Activated B cell treated with CpG ODN at 0.5 μM for 24 hours (primary cell): Measurements from ENCODE around the gene TBC1D2B. TPM values are rescaled to one million over a fixed set of nuclear protein-coding genes. Genes with fewer than 3 reads are reported as not detected.

ENCODE experiments used
- ATAC-seq: fragments of 200-7000 bp; cut with Tn5 transposase; one replicate; pipeline ENCODE4 v1.10.0; 2021; ENCODE audit warnings: low read depth, mild to moderate bottlenecking, moderate library complexity
- CTCF ChIA-PET: fragments of 350-600 bp; sonication (Branson Sonifier 250); formaldehyde crosslinking; loops from one replicate; lab custom pipeline; 2021; ENCODE audit warnings: antibody characterized with exemption; lab: Charles Lee
- POLR2A ChIA-PET: fragments of 350-600 bp; sonication (Branson Sonifier 250); formaldehyde crosslinking; loops from one replicate; lab custom pipeline; 2021; ENCODE audit warnings: antibody characterized with exemption; lab: Charles Lee
- DNase-seq: peaks from one replicate; pipeline ENCODE4 v3.0.0; 2022
- H3K27ac Mint-ChIP-seq: one replicate; pipeline ENCODE4 v1.8.0; 2020; ENCODE audit warnings: mixed read lengths
- H3K27me3 Mint-ChIP-seq: one replicate; pipeline ENCODE4 v1.8.0; 2021; ENCODE audit warnings: mixed read lengths
- H3K36me3 Mint-ChIP-seq: one replicate; pipeline ENCODE4 v1.8.0; 2021; ENCODE audit warnings: low read depth, mixed read lengths
- H3K4me1 Mint-ChIP-seq: one replicate; pipeline ENCODE4 v1.8.0; 2021; ENCODE audit warnings: mixed read lengths
- H3K4me3 Mint-ChIP-seq: one replicate; pipeline ENCODE4 v1.8.0; 2020; ENCODE audit warnings: mild to moderate bottlenecking, mixed read lengths
- H3K9me3 Mint-ChIP-seq: one replicate; pipeline ENCODE4 v1.8.0; 2020; ENCODE audit warnings: mixed read lengths
- intact Hi-C: fragments of 100-400 bp; cut with micrococcal nuclease; formaldehyde crosslinking; loops from one replicate; pipeline ENCODE4 v1.15.1; 2024
- total RNA-seq: library from RNA; stranded (reverse); gene quantifications from 2 replicates; pipeline ENCODE4 v1.2.3, GENCODE V29; 2022
- TF ChIP-seq, protein P1 (sequence below): fragments of 200-600 bp; IDR thresholded peaks from one replicate; pipeline ENCODE4 v1.8.0; 2022; ENCODE audit warnings: antibody characterized with exemption, mild to moderate bottlenecking

The TBC1D2B gene
- total RNA-seq, 1 donor from 2014 or later = 13.7 TPM

DNA sequence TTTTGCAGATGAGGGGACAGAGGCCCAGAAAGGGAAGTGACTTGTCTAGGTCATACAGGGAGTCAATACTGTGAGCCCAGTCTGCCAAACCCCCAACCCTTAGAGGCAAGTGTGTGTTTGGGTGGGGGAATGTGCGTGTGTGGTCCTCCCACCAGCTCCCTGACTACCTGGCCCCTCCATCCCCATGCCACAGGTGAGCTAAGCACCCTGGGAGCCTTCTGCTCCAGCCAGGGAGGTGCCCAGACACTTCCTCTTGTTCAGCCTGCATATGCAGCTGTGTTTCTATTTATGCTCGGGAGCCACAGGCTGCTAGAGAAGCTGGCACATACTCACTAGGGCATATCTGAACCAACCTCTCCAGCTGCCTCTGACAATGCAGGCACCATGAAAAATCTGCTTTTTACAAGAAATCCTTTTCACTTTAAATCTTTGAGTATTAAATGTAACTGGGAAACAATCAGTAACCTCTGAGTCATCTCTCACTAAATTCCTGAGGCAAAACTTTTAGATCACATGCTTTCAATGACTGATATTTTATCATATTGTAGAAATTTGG lies 20.7 kb downstream of the TBC1D2B start:
- ATAC-seq = peak; percentile 88
- Mint-ChIP-seq H3K27me3 (no peaks in the 10 kb centered on the region), H3K36me3 (peaks cover 13% of the 10 kb centered on the region), H3K4me1 (peaks cover 74% of the 10 kb centered on the region), H3K9me3 (no peaks in the 10 kb centered on the region), H3K4me3 (peak overlapping the region; percentile 52), H3K27ac (peak overlapping the region; percentile 79)
- POLR2A ChIA-PET = interaction anchor here (0.7 to 1.5 kb wide), 3 partner anchors 12 to 895 kb away, joined by 3 to 6 read pairs (median 4); no protein-coding TSS in a partner anchor
- TF ChIP-seq, protein P1, sequence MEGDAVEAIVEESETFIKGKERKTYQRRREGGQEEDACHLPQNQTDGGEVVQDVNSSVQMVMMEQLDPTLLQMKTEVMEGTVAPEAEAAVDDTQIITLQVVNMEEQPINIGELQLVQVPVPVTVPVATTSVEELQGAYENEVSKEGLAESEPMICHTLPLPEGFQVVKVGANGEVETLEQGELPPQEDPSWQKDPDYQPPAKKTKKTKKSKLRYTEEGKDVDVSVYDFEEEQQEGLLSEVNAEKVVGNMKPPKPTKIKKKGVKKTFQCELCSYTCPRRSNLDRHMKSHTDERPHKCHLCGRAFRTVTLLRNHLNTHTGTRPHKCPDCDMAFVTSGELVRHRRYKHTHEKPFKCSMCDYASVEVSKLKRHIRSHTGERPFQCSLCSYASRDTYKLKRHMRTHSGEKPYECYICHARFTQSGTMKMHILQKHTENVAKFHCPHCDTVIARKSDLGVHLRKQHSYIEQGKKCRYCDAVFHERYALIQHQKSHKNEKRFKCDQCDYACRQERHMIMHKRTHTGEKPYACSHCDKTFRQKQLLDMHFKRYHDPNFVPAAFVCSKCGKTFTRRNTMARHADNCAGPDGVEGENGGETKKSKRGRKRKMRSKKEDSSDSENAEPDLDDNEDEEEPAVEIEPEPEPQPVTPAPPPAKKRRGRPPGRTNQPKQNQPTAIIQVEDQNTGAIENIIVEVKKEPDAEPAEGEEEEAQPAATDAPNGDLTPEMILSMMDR = no peak
- peak; percentile 42 for DNase-seq
- CTCF ChIA-PET = interaction anchor here (0.6 to 1.8 kb wide), 3 partner anchors 11 to 51 kb away, joined by 3 to 5 read pairs (median 3); no protein-coding TSS in a partner anchor
- intact Hi-C loops = loop anchor here (1.0 to 2.0 kb wide), 3 partner anchors 10 to 22 kb away; no protein-coding TSS in a partner anchor

DNA sequence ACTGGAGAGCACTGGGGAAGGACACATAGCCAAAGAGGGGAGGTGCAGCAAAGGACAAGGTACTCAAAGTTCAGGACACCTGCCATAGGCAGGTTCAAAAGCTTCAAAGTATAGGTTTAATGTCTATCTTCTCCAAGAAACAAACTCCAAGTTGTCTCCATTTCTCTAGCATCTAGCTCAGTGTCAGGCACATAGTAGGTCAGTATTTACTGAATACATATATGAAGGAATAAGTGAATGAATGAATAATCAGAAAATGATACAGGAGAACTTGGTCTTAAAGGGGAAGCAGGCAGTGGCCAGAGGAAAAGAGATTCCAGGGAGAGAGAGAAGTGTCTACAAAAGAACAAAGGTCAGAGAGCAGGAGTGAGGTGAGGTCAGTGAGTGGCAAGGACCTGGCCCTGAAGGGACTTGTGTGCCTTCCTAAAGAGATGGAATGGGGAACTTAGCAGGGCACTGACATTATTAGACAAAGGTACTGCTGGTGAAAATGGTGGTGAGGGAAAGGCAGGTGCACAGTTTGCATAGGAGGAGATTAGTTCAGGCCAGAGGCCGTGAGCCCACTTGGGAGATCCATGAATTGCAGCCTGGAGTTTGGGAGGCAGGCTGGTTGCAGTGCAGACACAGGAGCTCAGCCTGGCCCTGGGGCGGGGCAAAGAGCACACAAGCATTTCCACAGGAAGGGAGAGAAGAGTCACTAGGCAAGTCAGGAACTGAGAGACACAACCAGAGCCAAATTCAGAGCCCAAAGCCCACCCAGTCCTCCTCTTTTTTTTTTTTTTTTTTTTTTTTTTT lies 21.4 kb downstream of the TBC1D2B start:
- POLR2A ChIA-PET = interaction anchor here (0.7 to 1.5 kb wide), 3 partner anchors 12 to 895 kb away, joined by 3 to 6 read pairs (median 4); no protein-coding TSS in a partner anchor

DNA sequence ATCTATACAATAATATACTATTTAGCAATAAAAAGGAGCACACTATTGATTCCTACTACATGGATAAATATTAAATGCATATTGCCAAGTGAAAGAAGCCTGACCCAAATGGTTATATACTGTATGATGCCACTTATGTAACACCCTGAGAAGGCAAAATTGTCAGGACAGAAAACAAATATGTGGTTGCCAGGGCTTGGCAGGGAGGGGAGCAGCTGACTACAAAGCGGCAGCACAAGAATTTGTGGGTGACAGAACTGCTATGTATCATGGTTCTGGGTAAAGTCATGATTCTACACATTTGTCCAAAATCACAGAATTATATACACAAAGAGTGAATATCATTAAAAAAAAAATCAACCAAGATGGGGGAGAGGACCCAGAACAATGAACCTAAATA lies 22.5 kb downstream of the TBC1D2B start:
- H3K27ac Mint-ChIP-seq = peak overlapping the region; percentile 79
- POLR2A ChIA-PET = no interaction called here
- intact Hi-C loops = loop anchor here (5.0 kb wide), 2 partner anchors 32 to 38 kb away; no protein-coding TSS in a partner anchor
- peaks cover 13% of the 10 kb centered on the region for H3K36me3 Mint-ChIP-seq
- CTCF ChIA-PET = no interaction called here
- no peak for DNase-seq
- peaks cover 79% of the 10 kb centered on the region for H3K4me1 Mint-ChIP-seq
- no peak for ATAC-seq
- H3K9me3 Mint-ChIP-seq = no peaks in the 10 kb centered on the region
- H3K27me3 Mint-ChIP-seq = no peaks in the 10 kb centered on the region
- TF ChIP-seq, protein P1 = no peak
- H3K4me3 Mint-ChIP-seq = no peak overlapping the region

More for the DNA sequence above, 21.4 kb downstream of the TBC1D2B start:
- Mint-ChIP-seq H3K4me3 (peak overlapping the region; percentile 52), H3K9me3 (no peaks in the 10 kb centered on the region), H3K36me3 (peaks cover 13% of the 10 kb centered on the region), H3K27me3 (no peaks in the 10 kb centered on the region), H3K27ac (peak overlapping the region; percentile 79), H3K4me1 (peaks cover 76% of the 10 kb centered on the region)
- no peak for ATAC-seq
- TF ChIP-seq, protein P1 = no peak
- DNase-seq = no peak
- CTCF ChIA-PET = interaction anchor here (0.6 to 1.8 kb wide), 3 partner anchors 11 to 52 kb away, joined by 3 to 5 read pairs (median 3); no protein-coding TSS in a partner anchor
- intact Hi-C loops = loop anchor here (2.0 kb wide), 2 partner anchors 17 to 21 kb away; no protein-coding TSS in a partner anchor

DNA sequence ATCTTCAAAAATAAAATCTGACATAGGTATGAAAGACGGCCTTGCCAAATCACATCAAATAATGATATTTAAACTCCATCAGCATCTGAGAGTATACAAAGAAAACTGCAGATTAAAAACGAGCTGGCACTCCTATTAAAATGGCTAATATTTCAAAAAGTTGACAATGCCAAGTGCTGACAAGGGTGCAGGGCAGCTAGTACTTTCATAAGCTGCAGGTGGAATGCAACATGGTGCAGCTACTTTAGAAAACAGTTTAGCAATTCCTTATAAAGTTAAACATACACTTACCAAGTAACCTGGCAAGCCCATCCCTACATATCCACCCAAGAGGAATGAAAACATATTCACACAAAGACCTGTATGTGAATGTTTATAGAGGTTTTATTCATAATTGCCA lies 23.0 kb downstream of the TBC1D2B start:
- Mint-ChIP-seq H3K4me3 (no peak overlapping the region), H3K27ac (no peak overlapping the region), H3K9me3 (no peaks in the 10 kb centered on the region), H3K27me3 (no peaks in the 10 kb centered on the region), H3K36me3 (peaks cover 15% of the 10 kb centered on the region), H3K4me1 (peaks cover 79% of the 10 kb centered on the region)
- CTCF ChIA-PET = interaction anchor here (0.6 kb wide), 1 partner anchor 36 kb away, joined by 3 read pairs; no protein-coding TSS in a partner anchor
- DNase-seq (no peak), ATAC-seq (no peak)
- POLR2A ChIA-PET = no interaction called here
- intact Hi-C loops = loop anchor here (5.0 kb wide), 2 partner anchors 33 to 37 kb away; no protein-coding TSS in a partner anchor
- TF ChIP-seq, protein P1 = no peak
